DND-41 (cell line): ENCODE measurements around the gene DPPA4.

Experiments
- ATAC-seq: fragments of 200-7000 bp; cut with Tn5 transposase; 3 replicates; pipeline ENCODE4 v1.9.1; 2021; ENCODE audit warnings: low read depth; ENCODE audit not compliant: insufficient read depth
- DNase-seq: peaks from one replicate; pipeline ENCODE4 v3.0.0-alpha.2; 2020
- H2AFZ ChIP-seq: 2 replicates; pipeline ENCODE4 v1.6.0; 2012; ENCODE audit warnings: low read depth, low read length
- H3K27ac ChIP-seq: 2 replicates; pipeline ENCODE4 v1.5.1; 2012; ENCODE audit warnings: low read length, inconsistent platforms
- H3K27me3 ChIP-seq: fragments of 200-600 bp; sonication (generic); 2 replicates; pipeline ENCODE4 v1.6.0; 2012; ENCODE audit warnings: low read length, mild to moderate bottlenecking, inconsistent platforms; ENCODE audit not compliant: insufficient read depth, poor library complexity
- H3K36me3 ChIP-seq: 2 replicates; pipeline ENCODE4 v1.5.1; 2012; ENCODE audit warnings: low read length, inconsistent platforms; ENCODE audit not compliant: insufficient read depth
- H3K4me1 ChIP-seq: 2 replicates; pipeline ENCODE4 v1.5.1; 2012; ENCODE audit warnings: mild to moderate bottlenecking, low read length; ENCODE audit not compliant: insufficient read depth
- H3K4me2 ChIP-seq: 2 replicates; pipeline ENCODE4 v1.6.0; 2012; ENCODE audit warnings: mild to moderate bottlenecking, moderate library complexity, low read length, inconsistent platforms; ENCODE audit not compliant: insufficient read depth
- H3K4me3 ChIP-seq, 2 experiments: fragments of 200-600 bp in 1 of 2; shearing (Covaris generic) in 1 of 2; 2 replicates each; pipeline ENCODE4 v1.5.1; 2012 to 2016; ENCODE audit warnings: inconsistent platforms in 2 of 2, low read length in 2 of 2, mild to moderate bottlenecking in 2 of 2, low read depth in 1 of 2, moderate library complexity in 1 of 2
- H3K79me2 ChIP-seq: 2 replicates; pipeline ENCODE4 v1.6.0; 2012; ENCODE audit warnings: low read length, inconsistent platforms; ENCODE audit not compliant: insufficient read depth
- H3K9ac ChIP-seq: 2 replicates; pipeline ENCODE4 v1.6.0; 2012; ENCODE audit warnings: low read depth, mild to moderate bottlenecking, inconsistent platforms, low read length, moderate library complexity
- H3K9me3 ChIP-seq: 2 replicates; pipeline ENCODE4 v1.5.1; 2012; ENCODE audit warnings: low read length, moderate library complexity, mild to moderate bottlenecking, inconsistent platforms; ENCODE audit not compliant: insufficient read depth, severe bottlenecking
- H4K20me1 ChIP-seq: 2 replicates; pipeline ENCODE4 v1.6.0; 2012; ENCODE audit warnings: low read length; ENCODE audit not compliant: insufficient read depth
- EZH2 ChIP-seq: IDR thresholded peaks from 3 replicates; pipeline ENCODE4 v1.6.1; 2012; ENCODE audit warnings: borderline replicate concordance, low read depth, mild to moderate bottlenecking, moderate library complexity, low read length, inconsistent platforms; ENCODE audit not compliant: severe bottlenecking
- TF ChIP-seq, protein P1 (sequence below): IDR thresholded peaks from 2 replicates; pipeline ENCODE4 v1.5.1; 2012; ENCODE audit warnings: borderline replicate concordance, low read length, moderate library complexity, mild to moderate bottlenecking; ENCODE audit not compliant: poor library complexity, severe bottlenecking; ENCODE audit errors: extremely low read depth

Gene DPPA4

DNA sequence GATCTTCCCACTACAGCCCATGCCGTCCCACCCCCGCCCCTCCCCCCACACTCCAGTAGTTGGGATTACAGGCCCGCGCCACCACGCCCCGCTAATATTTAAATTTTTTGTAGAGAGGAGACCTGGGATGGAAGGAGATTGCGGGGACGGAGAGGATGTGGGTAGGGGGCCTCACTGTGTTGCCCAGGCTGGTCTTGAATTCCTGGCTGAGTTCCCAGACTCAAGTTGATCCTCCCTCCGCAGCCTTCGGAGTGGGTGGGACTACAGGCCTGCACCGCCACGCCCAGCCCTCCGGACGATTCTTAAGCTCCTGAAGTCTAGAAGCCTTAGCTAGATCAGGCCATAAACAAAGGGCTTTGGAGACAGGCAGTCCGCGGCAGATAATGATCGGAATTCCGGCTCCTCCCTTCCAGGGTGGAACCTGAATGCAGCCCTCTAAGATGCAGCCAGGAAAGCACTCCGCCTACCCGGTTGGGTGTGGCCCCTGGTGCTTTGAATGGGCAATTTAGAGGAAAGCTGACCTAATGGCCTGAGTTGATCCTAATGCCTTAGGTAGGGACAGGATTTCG, 21.1 kb downstream of the DPPA4 start, which contains the start of gene DPPA2:
Gene DPPA2, minus strand, starts transcription at position 356 of the 569 bp plus-strand sequence. CDS start 1,975 bp downstream, outside the sequence.
- H3K27me3 ChIP-seq = no peaks in the 10 kb centered on the region
- H3K4me3 ChIP-seq = no peak within 1 kb of the TSS
- no peak within 1 kb of the TSS for H3K9ac ChIP-seq
- no peak within 1 kb of the TSS for H3K4me2 ChIP-seq
- no peak within 1 kb of the TSS; the same call in 1 of the 2 replicates for H2AFZ ChIP-seq
- TF ChIP-seq EZH2 = no peak
- TF ChIP-seq, protein P1, sequence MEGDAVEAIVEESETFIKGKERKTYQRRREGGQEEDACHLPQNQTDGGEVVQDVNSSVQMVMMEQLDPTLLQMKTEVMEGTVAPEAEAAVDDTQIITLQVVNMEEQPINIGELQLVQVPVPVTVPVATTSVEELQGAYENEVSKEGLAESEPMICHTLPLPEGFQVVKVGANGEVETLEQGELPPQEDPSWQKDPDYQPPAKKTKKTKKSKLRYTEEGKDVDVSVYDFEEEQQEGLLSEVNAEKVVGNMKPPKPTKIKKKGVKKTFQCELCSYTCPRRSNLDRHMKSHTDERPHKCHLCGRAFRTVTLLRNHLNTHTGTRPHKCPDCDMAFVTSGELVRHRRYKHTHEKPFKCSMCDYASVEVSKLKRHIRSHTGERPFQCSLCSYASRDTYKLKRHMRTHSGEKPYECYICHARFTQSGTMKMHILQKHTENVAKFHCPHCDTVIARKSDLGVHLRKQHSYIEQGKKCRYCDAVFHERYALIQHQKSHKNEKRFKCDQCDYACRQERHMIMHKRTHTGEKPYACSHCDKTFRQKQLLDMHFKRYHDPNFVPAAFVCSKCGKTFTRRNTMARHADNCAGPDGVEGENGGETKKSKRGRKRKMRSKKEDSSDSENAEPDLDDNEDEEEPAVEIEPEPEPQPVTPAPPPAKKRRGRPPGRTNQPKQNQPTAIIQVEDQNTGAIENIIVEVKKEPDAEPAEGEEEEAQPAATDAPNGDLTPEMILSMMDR = no peak
- DNase-seq (no peak), ATAC-seq (no peak)
- H4K20me1 ChIP-seq = no peaks in the 10 kb centered on the region
- H3K4me1 ChIP-seq = no peaks in the 10 kb centered on the region
- H3K36me3 ChIP-seq = no peaks in the 10 kb centered on the region
- H3K79me2 ChIP-seq = no peaks in the 10 kb centered on the region
- no peaks in the 10 kb centered on the region for H3K9me3 ChIP-seq
- H3K27ac ChIP-seq = no peak within 1 kb of the TSS

DNA sequence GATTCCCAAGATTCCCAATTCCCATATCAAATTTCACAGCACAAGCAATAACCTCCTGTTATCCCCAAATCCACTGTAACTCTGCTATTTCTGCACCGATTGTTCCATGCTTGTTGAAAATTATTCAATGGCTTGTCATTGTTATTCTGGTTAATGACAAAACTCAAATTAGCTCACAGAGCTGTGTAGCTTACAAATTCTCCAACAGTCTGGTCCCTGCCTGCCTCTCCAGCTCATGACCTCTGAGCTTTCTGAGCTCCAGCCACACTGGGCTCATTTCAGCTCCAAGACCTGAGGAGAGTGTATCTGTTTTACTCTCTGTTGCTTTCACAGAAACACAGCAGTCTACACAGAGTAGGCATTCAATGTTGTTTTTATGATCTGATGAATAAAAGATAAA, 24.3 kb downstream of the DPPA4 start:
- no peaks in the 10 kb centered on the region for H3K36me3 ChIP-seq
- TF ChIP-seq EZH2 = no peak
- TF ChIP-seq, protein P1 = no peak
- H3K9me3 ChIP-seq = no peaks in the 10 kb centered on the region
- no peak overlapping the region for H3K4me3 ChIP-seq
- H2AFZ ChIP-seq = no peak overlapping the region
- ATAC-seq (no peak), DNase-seq (no peak)
- no peak overlapping the region for H3K9ac ChIP-seq
- H3K79me2 ChIP-seq = no peaks in the 10 kb centered on the region
- H3K27me3 ChIP-seq = no peaks in the 10 kb centered on the region
- no peaks in the 10 kb centered on the region for H4K20me1 ChIP-seq
- no peaks in the 10 kb centered on the region for H3K4me1 ChIP-seq
- no peak overlapping the region for H3K27ac ChIP-seq
- no peak overlapping the region for H3K4me2 ChIP-seq

DNA sequence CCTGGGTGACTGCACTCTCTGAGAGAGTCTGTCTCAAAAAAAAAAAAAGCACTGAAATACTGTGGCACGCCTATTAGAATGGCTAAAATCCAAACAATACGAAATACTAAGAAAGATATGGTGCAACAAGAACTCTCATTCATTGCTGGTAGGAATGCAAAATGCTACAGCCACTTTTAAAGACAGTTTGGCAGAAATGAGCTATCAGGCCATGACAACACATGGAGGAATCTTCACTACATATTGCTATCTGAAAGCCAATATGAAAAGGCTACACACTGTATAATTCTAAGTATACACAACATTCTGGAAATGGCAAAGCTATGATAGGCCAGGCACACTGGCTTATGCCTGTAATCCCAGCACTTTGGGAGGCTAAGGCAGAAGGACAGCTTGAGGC, 39.9 kb downstream of the DPPA4 start:
- TF ChIP-seq EZH2 = no peak
- TF ChIP-seq, protein P1 = no peak
- DNase-seq = no peak
- Histone ChIP-seq H3K27me3 (no peaks in the 10 kb centered on the region), H3K36me3 (no peaks in the 10 kb centered on the region), H3K4me1 (no peaks in the 10 kb centered on the region), H2AFZ (no peak overlapping the region), H3K79me2 (no peaks in the 10 kb centered on the region), H3K9ac (no peak overlapping the region), H4K20me1 (no peaks in the 10 kb centered on the region), H3K4me3 (no peak overlapping the region), H3K27ac (no peak overlapping the region), H3K4me2 (no peak overlapping the region), H3K9me3 (no peaks in the 10 kb centered on the region)
- no peak for ATAC-seq
